Left ventricle myocardium superior (tissue), 1 donor: Measurements from ENCODE around the gene ACKR1. TPM values are rescaled to one million over a fixed set of nuclear protein-coding genes. Genes with fewer than 3 reads are reported as not detected.
A peak's percentile ranks its signal among the peaks of the same experiment; 100 is the strongest.

Experiments used
- ATAC-seq: fragments of 200-7000 bp; cut with Tn5 transposase; one replicate; pipeline ENCODE4 v1.9.1; 2020; ENCODE audit warnings: mild to moderate bottlenecking, moderate library complexity
- DNase-seq: peaks from one replicate; pipeline ENCODE4 v3.0.0-alpha.2; 2020
- intact Hi-C: fragments of 100-400 bp; cut with micrococcal nuclease; formaldehyde crosslinking; loops from one replicate; pipeline ENCODE4 v1.11.0; 2022
- long read RNA-seq: library from polyadenylated mRNA; unstranded; transcript quantifications from one replicate; pipeline ENCODE4 v2.0.0, GENCODE V29; 2021
- total RNA-seq: library from RNA; stranded (reverse); fragmentation: NEBNext Ultra II Directional; extraction: Animal tissue kit (Norgen Biotek cat#: 25700); gene quantifications from one replicate; pipeline ENCODE4 v1.2.1, GENCODE V29; 2021
- donor health status: DM: no; HTN: yes; CAD: no; lungs with severe emphysema.

Gene ACKR1
- 15.9 TPM for total RNA-seq
- long read RNA-seq, transcript ACKR1-202 (2 exons, 2,008 nt) = major isoform, 20 of 22 reads
- long read RNA-seq, partial matches to known transcripts = 0 of 22 reads
- long read RNA-seq, other reads (novel, unspliced or antisense) = 0 of 22 reads

DNA sequence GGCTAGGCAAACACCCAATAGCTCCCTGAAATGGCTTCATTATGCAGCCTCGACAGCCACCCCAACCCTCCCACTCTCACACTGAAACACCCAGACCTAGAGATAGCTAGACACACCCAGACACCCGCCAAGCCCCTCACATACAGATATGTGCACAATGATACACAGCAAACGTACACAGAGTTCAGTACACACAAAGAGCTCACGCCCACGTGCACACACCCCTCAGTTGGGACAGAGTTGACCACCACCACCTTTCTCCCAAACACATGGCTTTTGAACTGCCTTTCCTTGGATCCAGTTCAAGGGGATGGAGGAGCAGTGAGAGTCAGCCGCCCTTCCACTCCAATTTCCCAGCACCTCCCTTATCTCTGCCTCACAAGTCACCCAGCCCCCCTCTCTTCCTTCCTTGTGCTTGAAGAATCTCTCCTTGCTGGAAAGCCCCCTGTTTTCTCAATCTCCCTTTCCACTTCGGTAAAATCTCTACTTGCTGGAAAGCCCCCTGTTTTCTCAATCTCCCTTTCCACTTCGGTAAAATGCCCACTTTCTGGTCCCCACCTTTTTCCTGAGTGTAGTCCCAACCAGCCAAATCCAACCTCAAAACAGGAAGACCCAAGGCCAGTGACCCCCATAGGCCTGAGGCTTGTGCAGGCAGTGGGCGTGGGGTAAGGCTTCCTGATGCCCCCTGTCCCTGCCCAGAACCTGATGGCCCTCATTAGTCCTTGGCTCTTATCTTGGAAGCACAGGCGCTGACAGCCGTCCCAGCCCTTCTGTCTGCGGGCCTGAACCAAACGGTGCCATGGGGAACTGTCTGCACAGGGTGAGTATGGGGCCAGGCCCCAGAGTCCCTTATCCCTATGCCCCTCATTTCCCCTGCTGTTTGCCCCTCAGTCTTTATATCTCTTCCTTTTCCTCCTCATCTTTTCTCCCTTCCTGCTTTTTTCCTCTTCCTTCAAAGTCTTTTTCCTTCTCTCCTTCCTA lies at the start of gene ACKR1:
Gene ACKR1 (plus strand): TSS at position 715 of the 981 bp plus-strand sequence. CDS start 85 bp downstream, at position 800.
- intact Hi-C loops = no loop called here
- no peak for DNase-seq
- no peak for ATAC-seq

- ATAC-seq (peak; percentile 99), DNase-seq (peak; percentile 70)
- intact Hi-C loops = loop anchor here (5.0 kb wide), 2 partner anchors 36 to 51 kb away; no protein-coding TSS in a partner anchor
Measured at GRCh38 chr1:159161001-159161718, 43.5 kb upstream of the ACKR1 start.

GRCh38 chr1:159161719-159162026 lies 43.0 kb upstream of the ACKR1 start:
- intact Hi-C loops = loop anchor here (5.0 kb wide), 2 partner anchors 36 to 51 kb away; no protein-coding TSS in a partner anchor
- ATAC-seq (no peak), DNase-seq (no peak)

GRCh38 chr1:159162516-159163265 lies 42.0 kb upstream of the ACKR1 start:
- intact Hi-C loops = loop anchor here (5.0 kb wide), 2 partner anchors 35 to 50 kb away; no protein-coding TSS in a partner anchor
- DNase-seq (no peak), ATAC-seq (no peak)

DNA sequence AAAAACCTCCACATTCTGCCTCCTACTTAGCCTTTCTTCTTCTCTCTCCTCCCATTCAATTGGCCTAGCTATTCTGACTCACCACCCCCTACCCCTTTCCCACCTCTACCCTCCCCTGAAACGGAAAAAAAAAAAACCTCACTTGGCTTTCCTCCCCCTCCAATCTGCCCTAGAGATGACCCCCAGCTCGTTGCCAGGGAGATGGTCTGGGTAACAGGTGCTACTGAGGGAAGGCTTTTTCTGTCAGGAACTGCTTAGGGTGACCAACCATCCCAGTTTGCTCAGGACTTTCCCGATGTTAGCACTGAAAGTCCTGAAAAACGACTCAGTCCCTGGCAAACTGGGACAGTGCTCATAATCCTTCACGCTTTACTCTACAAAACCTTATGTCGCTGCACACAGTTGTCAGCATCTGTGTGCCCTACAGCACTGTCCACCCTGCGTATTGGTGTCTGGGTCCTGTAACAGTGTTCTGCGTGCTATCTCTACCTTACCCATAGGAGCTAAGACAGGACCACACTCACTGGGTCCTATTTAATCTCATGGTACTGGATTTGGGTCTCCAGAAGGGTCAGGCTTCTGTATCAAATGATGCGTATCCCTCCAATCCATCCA lies 41.0 kb upstream of the ACKR1 start:
- ATAC-seq = no peak
- DNase-seq = no peak

DNA sequence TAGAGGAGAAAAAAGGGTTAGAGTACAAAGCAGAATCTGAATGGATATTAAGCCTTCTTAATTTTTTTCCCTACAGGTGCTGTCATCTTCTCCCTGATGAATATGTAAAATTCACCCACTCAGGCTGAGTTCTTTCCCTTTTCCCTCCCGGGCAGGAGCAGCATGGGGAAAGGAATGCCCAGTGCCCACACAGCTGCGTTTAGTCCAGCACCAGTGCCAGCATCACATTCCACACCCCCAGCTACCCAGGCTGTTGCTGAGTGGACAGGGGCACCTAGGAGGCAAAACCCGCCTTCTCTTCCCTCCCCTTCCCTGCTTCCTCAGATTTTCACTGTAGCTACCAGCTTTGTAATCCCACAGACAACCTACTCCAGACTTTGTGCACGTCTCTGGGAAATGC lies 36.6 kb upstream of the ACKR1 start:
- intact Hi-C loops = no loop called here
- ATAC-seq (no peak), DNase-seq (no peak)

More for the DNA sequence above, 41.0 kb upstream of the ACKR1 start:
- intact Hi-C loops = loop anchor here (5.0 kb wide), 2 partner anchors 34 to 49 kb away; no protein-coding TSS in a partner anchor

DNA sequence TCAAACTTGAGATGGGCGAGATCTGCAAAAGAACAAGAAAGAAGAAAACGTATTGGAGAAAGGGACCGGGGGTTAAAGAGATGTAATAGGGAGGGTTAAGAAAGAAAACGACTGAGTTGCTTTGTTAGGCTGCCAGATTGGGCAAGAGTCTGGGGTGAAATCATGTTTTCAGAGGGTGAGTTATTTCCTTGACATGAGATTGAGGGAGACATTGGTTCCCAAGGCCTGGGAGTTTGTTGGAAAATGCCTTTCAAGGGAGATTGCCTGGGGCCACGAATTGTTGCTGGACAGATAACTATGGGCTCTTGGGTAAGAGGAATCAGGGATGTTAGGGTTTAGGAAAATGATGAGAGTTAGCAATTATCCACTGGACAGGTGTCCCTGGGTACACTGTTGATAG lies 34.0 kb upstream of the ACKR1 start:
- DNase-seq = no peak
- intact Hi-C loops = no loop called here
- no peak for ATAC-seq

- ATAC-seq = peak; percentile 71
- peak; percentile 43 for DNase-seq
- intact Hi-C loops = no loop called here
Measured at GRCh38 chr1:159171254-159171687, 33.4 kb upstream of the ACKR1 start, which contains the start of gene CADM3. Gene CADM3, plus strand, starts transcription at chr1:159171615. Its CDS starts 151 bp downstream, at chr1:159171766.

- intact Hi-C loops = no loop called here
- DNase-seq = peak; percentile 30
- ATAC-seq = peak; percentile 36
Measured at GRCh38 chr1:159171688-159172501, 32.8 kb upstream of the ACKR1 start.

- intact Hi-C loops = no loop called here
- peak; percentile 70 for ATAC-seq
- peak; percentile 38 for DNase-seq
Measured at GRCh38 chr1:159172614-159173291, 31.9 kb upstream of the ACKR1 start.

DNA sequence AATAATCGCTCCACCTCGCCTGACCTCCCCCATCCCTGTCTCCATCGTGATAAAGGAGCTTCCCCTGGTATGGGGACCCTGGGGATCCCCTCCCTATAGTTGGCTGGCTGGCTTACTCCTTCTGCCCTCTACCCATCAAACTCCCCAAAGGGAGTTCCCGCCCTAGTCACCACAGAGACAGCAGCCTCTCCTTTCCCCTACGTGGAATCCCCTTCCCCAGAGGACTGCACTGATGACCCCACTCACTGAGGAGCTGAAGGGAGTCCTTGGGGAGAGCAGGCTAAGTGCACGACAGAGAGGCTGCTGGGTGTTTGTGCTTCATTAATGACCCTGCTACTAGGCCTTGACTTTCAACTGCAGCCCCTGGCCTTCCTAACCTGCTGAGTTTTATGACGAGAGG lies 31.4 kb upstream of the ACKR1 start:
- DNase-seq (no peak), ATAC-seq (no peak)
- intact Hi-C loops = no loop called here

DNA sequence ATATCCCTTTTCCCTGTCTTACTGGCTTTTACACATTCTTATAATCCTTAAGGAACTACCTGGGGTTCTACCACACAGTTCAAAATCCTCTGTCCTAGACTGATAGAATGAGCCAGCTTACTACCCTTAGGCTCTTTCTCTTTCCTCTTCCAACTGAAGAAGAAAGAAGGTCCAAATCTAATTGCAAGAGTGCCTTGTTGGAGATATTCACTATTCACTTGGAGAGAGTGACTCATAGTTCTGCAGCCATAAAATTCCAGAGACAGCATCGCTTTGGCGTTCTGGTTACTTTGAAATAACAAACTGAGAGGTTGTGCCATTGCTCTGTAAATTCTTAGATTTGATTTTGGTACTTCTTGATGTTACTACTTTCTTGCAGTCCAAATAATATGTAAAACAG lies 29.1 kb upstream of the ACKR1 start:
- ATAC-seq = no peak
- no peak for DNase-seq
- intact Hi-C loops = no loop called here

- no peak for DNase-seq
Measured at GRCh38 chr1:159177272-159177907, 27.3 kb upstream of the ACKR1 start.

DNA sequence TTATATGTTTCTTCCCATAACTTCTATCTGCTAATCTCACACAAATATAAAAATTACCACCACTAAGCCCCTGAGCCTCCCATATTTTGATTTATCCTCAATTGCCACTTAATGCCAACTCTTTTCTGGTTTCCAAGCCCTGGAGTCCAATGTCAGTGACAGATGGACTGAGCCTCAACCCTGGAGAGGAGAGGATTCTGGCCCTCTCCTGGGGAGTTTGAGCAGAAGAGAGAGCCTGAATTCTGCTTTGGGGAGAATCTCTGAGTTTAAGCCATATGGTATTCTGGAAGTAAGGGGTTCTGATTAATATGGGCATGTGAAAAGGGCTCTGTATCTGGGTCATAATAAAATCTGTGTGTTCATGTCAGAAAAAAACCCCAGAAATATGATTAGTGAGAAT lies 24.8 kb upstream of the ACKR1 start:
- DNase-seq (no peak), ATAC-seq (no peak)
- intact Hi-C loops = no loop called here

More at GRCh38 chr1:159177272-159177907, 27.3 kb upstream of the ACKR1 start:
- intact Hi-C loops = no loop called here
- ATAC-seq = peak; percentile 59

DNA sequence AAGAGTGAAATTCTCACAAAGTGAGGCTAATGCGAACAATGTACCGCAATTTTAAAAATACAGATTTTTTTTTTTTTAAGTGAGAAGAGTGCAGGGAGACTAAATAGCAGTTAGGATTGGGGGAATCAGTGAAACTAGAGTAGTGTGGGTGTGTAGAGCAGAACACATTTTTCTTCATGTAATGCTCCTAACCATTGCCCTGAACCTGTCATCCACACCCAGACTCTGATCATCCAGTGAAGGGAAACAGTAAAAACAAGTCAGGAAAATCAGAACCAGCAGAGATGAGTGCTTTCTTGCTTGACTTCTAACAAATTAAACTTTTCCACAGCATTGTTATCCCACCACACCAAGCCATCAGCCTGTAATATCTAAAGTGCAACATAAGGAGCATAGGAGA lies 24.2 kb upstream of the ACKR1 start:
- DNase-seq = no peak
- no peak for ATAC-seq
- intact Hi-C loops = no loop called here

- intact Hi-C loops = no loop called here
- DNase-seq (no peak), ATAC-seq (no peak)
Measured at GRCh38 chr1:159181328-159182024, 23.2 kb upstream of the ACKR1 start.
